Frontal cortex (tissue), 4 donors: ENCODE measurements around the gene C17orf107. TPM values are rescaled to one million over a fixed set of nuclear protein-coding genes. Genes with fewer than 3 reads are reported as not detected.
"Not testable (repeated sequence)": the region's sequence is repeated elsewhere in the genome, so short reads cannot be mapped to it uniquely, and the experiment has no call there.

Experiments used
- DNase-seq, 2 donors: peaks; one replicate each; pipeline ENCODE4 v3.0.0; 2012; ENCODE audit warnings: low spot score in 2 of 2
- FAIRE-seq: peaks from 2 replicates; lab custom pipeline; 2012; peaks lifted over from hg19 to GRCh38; lab: Jason Lieb, UNC
- total RNA-seq: library from RNA; depleted of rRNA; stranded (reverse); fragments of >200 nt; gene quantifications from one replicate; pipeline ENCODE4 v1.2.3, GENCODE V29; 2014
- donor health status: control.
- donor health status: control.
- donor health status: control.

The C17orf107 gene
- total RNA-seq: 2.4 TPM

DNA sequence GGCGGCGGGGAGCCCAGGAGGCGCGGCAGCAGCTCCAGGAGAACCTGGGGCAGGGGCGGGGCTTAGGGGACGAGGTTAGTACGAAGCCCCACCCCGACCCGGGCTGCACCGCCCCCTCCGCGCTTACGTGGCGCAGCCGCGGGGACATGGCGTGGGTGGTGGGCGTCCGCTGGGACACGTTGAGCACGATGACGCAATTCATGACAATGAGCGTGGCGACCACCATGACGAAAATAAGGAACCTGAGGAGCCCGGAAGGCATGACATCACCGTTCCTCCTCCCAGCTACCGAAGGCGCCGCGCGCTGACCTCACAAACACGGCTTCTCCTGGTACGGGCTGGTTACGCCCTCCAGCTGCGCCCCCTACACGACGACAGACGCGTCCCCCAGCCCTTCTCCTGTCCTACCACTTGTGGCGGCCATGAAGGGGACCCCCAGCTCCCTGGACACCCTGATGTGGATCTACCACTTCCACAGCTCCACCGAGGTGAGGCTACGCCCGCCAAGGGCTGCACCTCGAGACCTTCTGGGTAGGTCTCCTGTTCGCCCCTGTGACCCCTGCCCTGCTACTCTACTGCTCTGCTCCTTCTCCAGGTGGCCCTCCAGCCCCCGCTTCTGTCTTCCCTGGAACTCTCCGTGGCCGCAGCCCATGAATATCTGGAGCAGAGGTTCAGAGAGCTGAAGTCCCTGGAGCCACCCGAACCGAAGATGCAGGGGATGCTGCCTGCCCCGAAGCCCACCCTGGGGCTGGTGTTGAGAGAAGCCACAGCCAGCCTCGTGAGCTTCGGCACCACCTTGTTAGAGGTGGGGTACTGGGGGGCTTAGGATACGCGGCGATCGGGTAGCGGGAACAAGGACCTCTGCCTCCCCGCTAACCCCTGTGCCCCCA is at the start of gene C17orf107:
C17orf107 (plus strand) TSS at position 196 of the 890 bp plus-strand sequence; CDS start at position 423, 227 bp downstream.
- DNase-seq (peak; percentile 69 to 87), FAIRE-seq (no peak)

DNA sequence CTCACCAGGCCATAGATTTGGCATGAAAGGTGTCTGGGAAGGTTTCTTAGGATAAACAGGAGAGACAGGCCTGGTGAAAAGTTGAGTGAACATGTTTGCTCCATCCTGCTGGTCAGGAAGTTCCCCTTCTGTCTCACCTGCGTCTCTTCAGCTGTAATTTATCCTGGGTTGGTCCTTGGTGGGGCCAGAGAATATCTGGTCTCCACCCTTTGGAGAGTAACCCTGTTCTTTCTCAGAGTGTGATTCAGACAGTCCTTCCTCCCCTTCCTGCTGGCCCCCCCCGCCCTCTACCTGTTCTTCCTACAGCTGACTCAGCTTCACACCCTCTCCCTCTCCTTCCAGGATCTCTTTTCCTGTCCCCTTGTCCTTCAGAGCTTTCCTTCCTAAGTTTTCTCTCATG is 49.1 kb upstream of the C17orf107 start:
- no peak for FAIRE-seq
- no peak for DNase-seq

DNA sequence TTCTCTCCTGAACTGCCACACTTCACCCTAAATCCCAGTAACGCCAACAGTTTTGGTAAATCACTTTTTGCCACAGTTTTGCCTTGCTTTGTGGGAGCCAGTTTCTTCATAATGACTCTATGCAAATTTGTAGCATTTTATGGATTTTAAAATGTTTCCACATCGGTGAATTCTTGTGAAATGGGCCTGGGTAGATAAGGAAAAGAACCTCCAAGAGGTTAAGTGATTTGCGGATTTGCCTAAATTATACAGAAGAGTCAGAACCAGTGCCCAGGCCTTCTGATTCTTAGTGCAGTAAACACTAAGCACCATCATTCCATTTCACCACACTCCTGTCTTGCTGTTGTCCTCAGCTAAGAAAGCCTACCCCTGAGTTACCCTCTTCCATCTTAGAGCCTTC is 48.3 kb upstream of the C17orf107 start:
- FAIRE-seq: no peak
- no peak for DNase-seq

DNA sequence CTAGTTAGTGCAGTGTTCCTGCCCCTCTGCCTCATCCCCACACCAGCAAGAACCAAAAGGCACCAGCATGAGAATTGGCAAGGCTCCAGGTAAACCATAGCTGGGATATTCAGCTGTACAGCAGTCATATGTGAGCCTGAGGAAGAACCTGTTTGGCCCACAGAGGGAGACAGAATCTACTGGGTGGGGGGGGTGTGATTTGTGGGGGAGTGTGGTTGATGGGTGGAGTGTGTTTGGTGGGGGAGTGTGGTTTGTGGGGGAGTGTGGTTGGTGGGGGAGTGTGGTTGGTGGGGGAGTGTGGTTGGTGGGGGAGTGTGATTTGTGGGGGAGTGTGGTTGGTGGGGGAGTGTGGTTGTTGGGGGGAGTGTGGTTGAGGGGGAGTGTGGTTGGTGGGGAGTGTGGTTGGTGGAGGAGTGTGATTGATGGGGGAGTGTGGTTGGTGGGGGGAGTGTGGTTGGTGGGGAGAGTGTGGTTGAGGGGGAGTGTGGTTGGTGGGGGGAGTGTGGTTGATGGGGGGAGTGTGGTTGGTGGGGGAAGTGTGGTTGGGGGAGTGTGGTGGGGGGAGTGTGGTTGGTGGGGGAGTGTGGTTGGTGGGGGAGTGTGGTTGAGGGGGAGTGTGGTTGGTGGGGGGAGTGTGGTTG is 46.6 kb upstream of the C17orf107 start:
- DNase-seq: no peak
- FAIRE-seq: no peak

DNA sequence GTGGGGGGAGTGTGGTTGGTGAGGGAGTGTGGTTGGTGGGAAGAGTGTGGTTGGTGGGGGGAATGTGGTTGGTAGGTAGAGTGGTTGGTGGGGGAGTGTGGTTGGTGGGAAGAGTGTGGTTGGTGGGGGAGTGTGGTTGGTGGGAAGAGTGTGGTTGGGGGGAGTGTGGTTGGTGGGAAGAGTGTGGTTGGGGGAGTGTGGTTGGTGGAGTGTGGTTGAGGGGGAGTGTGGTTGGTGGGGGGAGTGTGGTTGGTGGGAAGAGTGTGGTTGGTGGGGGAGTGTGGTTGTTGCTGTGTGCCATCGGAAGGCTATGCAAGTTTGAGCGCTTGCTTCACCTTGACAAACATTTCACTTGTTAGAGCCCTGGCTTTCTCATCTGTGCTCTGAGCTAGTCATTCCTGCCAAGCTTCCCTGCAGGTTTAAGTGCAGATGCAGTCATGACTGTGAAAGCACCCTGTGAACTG is 46.1 kb upstream of the C17orf107 start:
- DNase-seq (no peak), FAIRE-seq (no peak)

DNA sequence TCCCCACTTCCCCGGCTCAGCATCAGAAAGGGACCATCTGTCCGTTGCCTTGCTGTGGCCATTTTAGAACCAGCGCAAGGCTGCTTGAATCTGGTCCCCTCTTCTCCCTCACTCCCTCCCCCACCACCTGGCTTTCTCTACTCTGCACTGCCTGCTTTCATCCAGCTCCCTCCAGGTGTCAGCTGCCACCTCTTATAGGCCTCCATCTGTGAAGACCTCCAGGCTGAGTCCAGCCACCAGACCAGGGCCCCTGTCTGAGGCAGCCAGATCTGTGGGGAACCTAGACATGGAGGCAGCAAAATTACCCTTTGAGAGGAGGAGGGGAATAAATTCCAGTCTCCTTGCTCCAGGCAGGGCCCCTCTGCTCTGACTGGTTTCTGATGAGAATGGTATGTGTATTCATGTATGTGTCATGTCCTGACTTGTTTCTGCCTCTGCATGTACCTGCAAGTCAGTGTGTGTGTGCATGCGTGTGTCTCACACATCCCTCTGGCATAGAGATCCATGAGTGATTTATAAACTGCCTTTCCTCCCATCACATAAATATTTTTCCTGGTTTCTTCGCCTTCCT is 45.1 kb upstream of the C17orf107 start:
- FAIRE-seq: no peak
- no peak for DNase-seq

DNA sequence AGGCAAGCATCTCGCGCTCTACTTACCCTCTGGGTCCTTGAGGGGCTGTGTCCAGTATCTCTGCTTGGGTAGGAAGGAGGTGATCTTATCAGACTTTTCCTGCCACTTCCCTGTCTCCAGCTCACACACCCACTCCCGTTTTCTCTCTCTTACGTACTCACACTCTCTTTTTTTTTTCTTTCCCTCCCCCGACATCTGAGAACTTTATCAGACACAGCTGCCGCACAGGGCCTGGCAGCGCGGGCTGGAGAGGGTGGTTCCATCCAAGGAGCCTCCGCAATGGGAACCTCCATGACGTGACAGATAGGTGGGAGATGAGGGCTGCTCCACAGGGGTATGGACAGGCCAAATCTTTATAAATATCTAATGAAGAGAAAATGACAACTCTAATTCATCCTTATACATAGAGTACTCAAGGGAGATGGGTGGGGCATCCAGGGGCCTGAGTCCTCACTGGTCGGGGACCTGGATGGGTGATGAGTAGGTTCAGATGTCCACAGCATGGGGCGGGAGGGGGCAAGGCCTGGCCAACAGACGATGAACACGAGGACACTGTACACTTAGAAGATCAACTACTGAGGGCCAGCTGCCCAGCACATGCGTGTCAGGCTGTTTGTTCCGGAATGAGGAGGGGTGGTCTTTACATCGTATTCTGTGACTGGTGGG is 42.9 kb upstream of the C17orf107 start:
- FAIRE-seq (no peak), DNase-seq (no peak)

DNA sequence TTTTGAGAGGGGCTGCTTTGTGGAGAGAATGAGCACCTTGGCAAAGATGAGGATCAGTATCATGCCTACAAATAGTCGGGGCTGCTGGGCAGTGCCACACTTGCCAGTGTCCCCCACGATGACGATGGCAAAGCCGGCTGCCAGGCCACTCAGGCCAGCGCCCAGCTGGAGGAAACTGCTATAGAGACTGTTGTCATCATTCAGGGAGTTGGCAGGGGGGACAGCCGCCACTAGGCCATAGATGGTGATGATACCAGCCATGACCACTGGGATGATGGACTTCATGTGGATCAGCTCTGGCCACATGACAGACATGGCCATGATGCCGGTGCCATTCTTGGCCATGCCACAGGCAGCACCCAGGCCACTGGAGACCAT is 42.4 kb upstream of the C17orf107 start:
- peak in 1 of 2 donors; percentile 52 for DNase-seq
- no peak for FAIRE-seq

DNA sequence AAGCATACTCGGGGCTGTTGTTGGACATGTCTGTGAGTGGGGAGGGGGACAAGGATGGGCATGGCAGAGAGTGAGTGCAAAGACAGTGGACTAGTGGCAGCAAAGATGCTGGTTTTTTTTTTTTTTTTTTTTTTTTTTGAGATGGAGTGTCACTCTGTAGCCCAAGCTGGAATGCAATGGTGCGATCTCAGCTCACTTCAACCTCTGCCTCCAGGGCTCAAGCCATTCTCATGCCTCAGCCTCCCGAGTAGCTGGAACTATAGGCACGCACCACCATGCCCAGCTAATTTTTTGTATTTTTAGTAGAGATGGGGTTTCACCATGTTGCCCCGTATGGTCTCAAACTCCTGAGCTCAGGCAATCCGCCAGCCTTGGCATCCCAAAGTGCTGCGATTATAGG is 42.0 kb upstream of the C17orf107 start:
- not testable (repeated sequence) for FAIRE-seq, DNase-seq

DNA sequence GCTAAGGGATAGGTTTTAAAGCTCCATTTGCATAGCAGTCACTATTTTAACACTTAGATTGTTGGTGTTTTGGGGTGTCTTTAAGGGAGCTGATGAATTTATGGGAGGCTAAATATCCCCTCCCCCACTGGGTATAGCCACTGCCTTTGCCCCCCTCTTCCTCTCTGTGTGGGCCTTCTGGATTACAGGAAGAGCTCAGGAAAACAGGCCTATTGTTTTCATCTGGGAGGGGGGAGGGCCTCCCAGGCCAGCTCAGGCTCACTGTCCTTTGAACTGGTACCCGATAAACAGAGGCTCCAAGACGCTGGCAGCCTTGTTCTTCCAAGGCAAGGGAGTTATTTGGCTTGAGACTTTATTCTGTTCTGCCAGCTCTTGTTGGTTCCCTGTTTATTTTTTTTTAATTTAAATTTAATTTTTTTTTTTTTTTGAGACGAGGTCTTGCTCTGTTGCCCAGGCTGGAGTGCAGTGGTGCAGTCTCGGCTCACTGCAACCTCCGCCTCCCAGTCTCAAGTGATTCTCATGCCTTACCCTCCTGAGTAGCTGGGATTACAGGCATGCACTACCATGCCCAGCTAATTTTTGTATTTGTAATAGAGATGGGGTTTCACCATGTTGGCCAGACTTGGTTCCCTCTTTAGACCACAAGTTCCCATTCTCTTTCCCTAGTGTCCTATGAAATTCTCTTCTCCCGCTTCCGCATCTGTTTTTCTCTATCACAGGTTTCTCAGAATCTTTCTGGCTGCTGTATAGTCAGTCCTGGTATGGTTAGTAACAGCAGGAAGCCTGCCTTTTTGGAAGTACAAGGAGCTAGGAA is 41.1 kb upstream of the C17orf107 start:
- peak; percentile 74 to 75 for DNase-seq
- no peak for FAIRE-seq

DNA sequence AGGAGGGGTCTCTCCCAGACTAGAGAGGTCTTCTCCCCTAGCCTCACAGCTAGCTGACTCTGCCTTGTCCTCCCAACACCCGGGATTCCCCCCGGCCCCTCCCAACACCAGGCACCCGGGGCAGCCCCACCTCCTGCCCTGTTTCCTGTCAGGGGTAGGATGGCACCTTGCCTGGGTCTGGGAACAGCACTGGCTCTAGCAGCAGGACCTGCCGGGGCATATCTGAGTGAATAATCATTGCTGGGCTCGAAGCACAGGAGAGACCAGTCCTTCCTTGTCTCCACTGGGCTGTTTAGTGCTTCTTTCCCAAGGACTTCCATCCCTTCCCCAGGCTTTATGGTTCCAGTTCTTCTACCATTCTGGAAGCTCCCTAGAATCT is 40.5 kb upstream of the C17orf107 start:
- FAIRE-seq (no peak), DNase-seq (no peak)

DNA sequence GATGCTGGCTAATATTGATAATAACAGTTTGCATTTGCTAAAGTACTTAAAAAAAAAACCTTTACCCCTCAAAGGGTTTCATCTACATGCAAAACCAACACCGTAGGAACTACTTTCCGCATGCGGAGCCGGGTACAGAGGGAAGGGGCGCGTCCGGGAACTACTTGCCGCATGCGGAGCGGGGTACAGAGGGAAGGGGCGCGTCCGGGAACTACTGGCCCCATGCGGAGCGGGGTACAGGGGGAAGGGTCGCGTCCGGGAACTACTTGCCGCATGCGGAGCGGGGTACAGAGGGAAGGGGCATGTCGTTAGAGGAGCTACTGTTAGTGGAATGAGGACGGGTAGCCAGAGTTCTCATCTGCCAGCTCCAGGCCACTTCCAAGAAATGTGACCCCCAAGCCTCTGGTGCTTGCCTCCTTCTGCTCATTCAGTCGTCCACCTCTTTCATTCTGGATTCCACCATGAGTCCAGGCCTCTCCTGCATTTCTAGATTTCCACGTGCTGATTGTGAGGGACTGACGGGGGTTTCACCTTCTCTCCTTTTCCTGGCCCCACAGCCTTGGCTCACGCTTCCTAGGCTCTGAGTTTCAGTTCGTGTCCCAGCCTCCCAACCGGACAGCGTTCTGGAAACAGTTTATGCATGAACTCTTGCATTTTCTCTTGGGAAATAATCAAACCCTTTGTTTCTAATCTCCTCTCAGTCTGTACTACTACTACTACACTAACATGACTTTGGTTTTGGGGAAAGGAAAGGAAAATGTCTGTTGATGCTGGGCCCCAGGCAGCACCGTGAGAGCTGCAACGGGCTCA is 39.3 kb upstream of the C17orf107 start:
- no peak for DNase-seq
- FAIRE-seq: no peak

DNA sequence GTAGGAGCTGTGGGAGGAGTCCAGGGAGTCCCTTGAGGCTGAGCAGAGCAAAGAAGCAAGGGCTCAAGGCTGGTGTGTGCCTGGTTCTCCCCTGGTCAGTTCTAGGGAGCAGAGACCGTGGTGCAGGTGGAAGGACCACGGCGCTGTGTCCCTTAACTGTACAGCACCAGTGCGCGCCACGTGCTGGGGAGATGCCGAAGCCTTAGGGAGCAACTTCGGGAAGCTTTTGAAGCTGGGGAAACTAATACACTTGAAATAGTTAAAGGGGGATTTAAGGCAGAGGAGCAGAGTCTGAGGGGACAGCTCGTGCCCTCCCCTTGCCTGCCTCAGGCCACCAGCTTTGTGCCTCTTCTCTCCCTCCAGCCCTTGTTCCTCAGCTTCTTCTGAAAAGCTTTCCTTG is 38.7 kb upstream of the C17orf107 start:
- FAIRE-seq (no peak), DNase-seq (no peak)

DNA sequence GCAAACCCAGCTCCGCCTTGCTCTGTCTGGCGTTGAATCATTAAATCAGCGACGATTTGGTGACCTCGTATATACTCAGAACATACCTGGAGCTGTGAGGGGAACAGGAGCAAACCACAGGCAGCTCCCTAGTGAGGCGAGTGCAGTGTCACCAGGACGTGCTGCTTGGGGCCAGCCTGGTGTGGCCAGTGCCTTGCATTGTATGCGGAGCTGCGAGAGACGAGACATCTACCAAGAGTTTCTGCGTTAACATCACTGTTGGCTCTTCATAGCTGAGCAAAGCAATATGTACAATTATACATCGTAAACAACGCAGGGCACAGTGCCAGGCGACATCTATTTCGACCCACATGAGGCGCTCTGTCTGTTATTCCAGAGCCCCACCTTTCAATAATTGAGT is 38.3 kb upstream of the C17orf107 start:
- FAIRE-seq: no peak
- DNase-seq: no peak

DNA sequence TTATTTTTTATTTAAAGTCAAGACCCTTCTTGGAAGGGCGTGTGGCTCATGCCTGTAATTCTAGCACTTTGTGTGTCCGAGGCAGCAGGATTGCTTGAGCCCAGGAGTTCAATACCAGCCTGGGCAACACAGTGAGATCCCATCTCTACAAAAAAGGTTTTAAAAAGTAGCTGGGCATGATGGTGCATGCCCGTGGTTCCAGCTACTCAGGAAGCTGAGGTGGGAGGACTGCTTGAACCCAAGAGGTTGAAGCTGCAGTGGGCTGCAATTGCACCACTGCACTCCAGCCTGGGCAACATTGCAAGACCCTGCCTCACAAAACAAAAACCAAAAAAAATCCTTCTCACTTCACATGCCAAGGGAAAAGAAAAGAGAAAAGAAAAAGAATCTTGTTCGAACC is 36.6 kb upstream of the C17orf107 start:
- DNase-seq (no peak), FAIRE-seq (no peak)

DNA sequence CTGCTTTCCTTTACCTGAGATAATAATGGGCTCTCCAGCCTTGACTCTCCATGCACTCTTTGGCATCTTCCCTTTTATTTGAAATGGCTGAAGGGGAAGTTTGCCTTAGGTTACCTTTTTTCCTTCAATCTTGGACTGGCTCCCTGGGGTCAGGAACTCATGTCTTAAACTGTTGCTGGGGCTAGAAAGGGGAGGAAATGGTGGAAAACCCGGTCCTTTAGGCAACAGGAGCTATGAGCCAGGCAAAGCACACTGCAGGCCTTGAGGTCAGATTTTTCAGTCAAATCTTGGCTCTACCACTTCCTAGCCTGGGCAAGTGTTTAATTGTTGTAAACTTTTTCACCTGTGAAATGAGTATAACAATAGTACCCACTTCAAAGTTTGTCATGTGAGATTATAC is 36.0 kb upstream of the C17orf107 start:
- FAIRE-seq (no peak), DNase-seq (no peak)

DNA sequence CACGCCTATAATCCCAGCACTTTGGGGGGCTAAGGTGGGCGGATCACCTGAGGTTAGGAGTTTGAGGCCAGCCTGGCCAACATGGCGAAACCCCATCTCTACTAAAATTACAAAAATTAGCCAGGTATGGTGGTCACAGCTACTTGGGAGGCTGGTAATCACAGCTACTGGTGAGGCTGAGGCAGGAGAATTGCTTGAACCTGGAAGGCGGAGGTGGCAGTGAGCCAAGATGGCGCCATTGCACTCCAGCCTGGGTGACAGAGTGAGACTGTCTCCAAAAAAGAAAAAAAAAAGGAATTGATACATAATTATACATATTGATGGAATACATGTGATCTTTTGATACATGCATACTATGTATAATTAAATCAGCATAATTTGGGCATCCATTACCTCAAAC is 31.8 kb upstream of the C17orf107 start:
- not testable (repeated sequence) for FAIRE-seq

DNA sequence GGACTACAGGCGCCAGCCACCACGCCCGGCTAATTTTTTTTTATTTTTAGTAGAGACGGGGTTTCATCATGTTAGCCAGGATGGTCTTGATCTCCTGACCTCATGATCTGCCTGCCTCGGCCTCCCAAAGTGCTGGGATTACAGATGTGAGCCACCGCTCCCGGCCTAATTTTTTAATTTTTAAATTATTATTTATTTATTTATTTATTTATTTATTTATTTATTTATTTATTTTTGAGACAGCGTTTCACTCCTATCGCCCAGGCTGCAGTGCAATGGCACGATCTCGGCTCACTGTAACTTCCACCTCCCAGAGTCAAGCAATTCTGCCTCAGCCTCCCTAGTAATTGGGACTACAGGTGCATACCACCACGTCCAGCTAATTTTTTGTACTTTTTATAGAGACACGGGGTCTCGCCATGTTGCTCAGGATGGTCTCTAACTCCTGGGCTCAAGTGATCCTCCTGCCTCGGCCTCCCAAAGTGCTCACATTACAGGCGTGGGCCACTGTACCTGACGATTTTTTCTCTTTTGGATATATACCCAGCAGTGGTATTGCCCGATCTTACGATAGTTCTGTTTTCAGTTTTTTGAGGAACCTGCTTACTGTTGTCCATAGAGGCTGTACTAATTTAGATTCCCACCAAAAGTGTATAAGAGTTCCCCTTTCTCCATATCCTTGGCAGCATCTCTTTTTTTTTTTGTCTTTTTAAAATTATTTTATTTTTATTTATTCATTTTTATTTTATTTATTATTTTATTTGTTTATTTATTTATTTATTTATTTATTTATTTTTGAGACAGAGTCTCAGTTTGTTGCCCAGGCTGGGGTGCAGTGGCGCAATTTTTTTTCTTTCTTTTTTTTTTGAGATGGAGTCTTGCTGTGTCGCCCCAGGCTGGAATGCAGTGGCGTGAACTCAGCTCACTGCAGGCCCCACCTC is 30.0 kb upstream of the C17orf107 start:
- not testable (repeated sequence) for DNase-seq
- FAIRE-seq: peak; percentile 83

More for the DNA sequence above, 31.8 kb upstream of the C17orf107 start:
- not testable (repeated sequence) for DNase-seq
